GM12878 (cell line): Measurements from ENCODE around the gene PSMF1.

Experiments
- ASH2L ChIP-seq: fragments of 300-600, 200-600 bp; sonication (generic); IDR thresholded peaks from 2 replicates; pipeline ENCODE4 v1.6.1; 2017; ENCODE audit warnings: low read depth, mild to moderate bottlenecking, borderline replicate concordance
- NFYB ChIP-seq: IDR thresholded peaks from 2 replicates; pipeline ENCODE4 v1.6.1; 2011; ENCODE audit warnings: low read depth, mild to moderate bottlenecking, low read length, improper control_type of control experiment, moderate library complexity; ENCODE audit not compliant: insufficient read depth
- RAD21 ChIP-seq: IDR thresholded peaks from 2 replicates; pipeline ENCODE4 v1.6.1; 2011; ENCODE audit warnings: mild to moderate bottlenecking, low read depth, low read length, moderate library complexity; ENCODE audit not compliant: insufficient read depth
- REST ChIP-seq: IDR thresholded peaks from 2 replicates; pipeline ENCODE4 v1.6.1; 2012; ENCODE audit warnings: mild to moderate bottlenecking, low read depth, low read length
- USF2 ChIP-seq: IDR thresholded peaks from 2 replicates; pipeline ENCODE4 v1.6.1; 2011; ENCODE audit warnings: low read depth, low read length, improper control_type of control experiment, borderline replicate concordance
- ZNF592 ChIP-seq: fragments of 450-650 bp; IDR thresholded peaks from 2 replicates; pipeline ENCODE4 v1.6.1; 2017; ENCODE audit warnings: mild to moderate bottlenecking, moderate library complexity

GRCh38 chr20:1183153-1183552 is 64.8 kb downstream of the PSMF1 start:
- TF ChIP-seq USF2 (no peak), ZNF592 (no peak), NFYB (no peak), RAD21 (no peak), ASH2L (no peak), REST (no peak)
